Hippocampal formation (tissue), 2 donors: ENCODE measurements around the gene CYB561.

ENCODE experiments used
- DNase-seq, 2 donors: peaks; one replicate each; lab custom pipeline; 2025; lab: John Stamatoyannopoulos, UW

Gene CYB561

DNA sequence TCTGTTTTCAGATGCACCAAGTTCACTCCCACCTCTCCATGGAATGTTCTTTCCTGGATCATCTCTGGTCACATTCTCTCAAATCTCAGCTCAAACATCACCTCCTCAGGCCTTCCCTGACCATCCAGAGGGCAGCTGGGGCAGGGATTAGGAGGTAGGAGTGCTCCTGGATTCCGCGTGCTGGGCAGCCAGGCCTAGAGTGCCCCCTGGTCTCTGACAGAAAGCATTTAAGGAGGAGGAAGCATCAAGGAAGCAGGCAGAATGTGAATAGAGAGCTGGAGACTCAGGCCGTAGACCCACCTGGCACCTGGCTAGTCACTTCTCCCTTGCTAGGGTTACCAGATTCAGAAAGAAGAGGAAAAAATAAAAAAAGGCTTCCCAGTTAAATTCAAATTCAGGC lies 2.5 kb upstream of the CYB561 start:
- no peak for DNase-seq

DNA sequence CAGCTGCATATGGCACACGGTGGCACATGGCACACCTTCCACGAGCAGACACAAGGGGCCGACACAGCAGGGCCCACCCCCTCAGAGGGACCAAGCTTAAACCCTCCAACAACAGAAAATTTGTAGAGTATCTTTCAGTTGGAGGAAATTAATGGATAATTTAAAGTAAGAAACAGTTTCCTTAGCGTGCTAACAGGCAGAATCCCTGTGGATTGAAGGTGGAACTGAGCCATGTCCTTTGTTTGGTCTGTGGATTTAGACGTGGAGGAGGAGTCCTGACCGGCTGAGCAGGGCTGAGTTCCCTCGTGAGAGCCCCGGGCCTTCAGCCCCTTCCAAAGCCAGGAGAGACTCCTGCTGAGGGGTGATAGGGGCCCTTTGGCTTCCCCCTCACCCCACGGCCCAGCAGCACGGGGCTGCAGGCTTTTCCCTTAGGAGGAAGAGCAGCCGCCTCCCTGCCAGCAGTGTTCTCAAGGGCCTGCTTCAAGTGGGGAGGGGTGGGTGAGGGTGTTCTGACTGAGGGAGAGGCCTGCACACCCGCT lies 1.4 kb upstream of the CYB561 start:
- DNase-seq, result no peak

DNA sequence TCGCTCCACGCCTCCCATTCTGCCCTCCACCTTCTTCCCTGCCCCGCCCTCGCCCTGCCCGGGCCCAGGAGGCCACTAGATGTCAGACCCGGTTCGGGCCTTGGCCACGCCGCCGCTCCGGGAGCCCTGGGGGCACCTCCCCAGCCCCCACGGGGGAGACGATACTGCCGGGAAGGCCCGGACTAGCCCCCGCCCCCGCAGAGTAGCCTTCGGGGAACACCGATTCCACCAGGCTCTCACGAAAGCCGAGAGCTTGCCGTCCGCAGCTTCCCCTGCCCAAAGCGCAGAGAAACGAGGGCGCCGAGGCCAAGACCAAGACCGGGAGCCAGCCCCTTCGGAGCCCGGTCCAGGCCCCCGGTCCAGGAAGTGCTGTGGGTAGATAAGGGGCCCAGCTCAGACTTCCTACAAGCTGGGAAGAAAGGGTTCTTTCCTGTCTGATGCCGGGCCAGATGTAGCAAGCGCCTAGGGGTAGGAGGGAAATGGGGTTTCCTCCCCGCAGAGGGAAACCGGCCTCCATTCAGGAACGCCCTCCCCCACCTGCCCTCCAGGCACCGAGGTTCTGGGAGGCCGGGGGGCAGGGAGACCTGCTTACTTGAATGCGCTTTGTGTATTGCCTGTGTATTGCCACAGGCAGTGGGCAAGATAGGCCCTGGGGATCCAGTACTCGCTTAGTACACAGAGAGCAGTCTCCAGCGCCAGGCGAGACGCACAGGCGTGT lies 806 bp upstream of the CYB561 start:
- DNase-seq, result no peak

DNA sequence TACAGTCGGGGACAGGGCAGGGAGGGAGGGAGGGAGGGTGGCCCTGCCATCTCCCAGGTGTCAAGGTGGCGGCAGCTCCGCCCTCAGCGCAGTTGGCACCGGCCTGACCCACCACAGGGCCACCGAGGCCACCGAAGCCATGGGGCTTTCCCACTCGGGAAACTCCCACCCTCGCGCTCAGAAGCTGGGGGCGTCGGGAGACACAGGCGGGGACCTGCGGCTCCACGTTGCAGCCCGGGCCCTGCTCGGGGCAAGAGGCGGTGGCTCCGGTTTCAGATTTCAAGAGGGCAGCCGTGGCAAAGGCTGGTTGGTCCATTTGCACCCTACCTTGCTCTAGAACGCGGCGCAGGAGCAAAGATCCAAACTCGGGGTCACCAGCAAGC lies 544 bp downstream of the CYB561 start:
- DNase-seq, result no peak

DNA sequence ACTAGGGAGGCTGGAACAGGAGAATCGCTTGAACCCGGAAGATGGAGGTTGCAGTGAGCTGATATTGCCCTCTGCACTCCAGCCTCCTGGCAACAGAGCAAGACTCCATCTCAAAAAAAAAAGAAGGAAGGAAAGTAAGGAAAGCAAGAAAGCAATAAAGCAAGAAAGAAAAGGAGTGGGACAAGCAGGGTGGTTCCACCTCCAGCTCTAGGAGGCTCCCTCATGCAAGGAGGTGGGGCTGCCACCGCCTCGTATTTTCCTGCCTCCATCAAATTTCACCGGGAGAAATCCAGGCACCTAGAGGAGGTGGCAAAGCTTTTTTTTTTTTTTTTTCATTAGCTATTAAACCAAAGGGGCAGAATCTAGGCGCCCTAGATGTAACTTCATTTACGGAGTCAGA lies 1.0 kb downstream of the CYB561 start:
- DNase-seq, result no peak

DNA sequence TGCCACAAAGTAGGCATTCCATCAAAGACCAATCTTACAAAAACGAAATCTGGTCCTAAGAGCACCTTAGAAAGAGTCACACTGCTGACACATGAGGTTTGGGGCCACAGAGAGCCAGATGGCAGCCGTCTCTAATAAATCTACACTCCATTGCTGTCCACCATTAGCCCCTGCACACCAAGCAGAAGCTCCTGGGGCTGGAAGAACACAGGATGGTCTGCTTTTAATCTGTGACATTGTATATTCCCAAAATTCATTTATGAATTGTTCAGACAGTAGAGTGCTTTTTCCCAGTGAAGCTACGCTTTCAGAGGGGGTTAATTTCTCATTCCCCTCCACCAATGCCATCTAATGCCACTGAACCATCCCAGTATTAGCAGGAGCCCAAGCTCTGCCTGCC lies 1.6 kb downstream of the CYB561 start:
- DNase-seq, result no peak

DNA sequence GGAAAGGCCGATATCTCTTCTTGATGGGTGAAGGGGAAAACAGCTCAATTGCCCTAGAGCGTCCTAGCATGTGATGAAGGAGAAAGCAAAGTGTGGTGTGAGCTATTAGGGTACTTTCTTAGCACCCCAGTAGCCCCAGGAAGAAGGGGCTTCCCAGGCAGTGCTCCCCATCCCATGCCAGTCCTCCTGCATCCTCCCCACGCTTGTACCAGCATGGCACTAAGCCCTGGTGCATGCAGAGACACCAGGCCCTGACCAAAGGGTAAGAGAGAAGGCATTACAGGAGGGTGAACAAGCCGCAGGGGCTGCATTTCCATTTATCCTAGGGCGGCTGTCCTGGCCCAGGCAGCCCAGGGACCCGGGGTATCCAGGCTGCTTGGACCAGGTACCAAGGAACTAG lies 3.1 kb downstream of the CYB561 start:
- DNase-seq, result no peak

DNA sequence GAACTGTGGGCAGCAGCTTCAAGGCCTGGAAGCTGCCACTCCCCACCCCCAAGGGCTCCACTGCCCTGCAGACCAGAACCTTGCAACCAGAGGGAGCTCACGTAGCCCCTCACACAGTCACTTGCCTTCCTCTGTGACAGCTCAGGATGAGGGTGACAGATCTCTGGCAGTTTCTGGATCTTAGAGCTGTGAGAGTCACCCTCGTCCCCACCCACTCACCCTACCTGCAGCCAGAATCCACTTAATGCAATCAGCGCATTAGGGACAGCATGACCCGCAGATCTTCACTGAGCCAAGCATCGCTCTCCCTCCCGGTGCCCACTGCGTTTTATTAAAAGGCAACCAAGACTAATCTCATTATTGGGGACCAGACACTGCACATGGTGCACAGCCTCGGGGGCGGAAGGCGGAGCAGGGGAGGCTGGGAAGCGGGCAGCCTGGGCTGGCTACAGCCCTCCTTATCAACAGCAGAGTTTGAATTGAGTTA lies 3.5 kb downstream of the CYB561 start:
- no peak for DNase-seq

DNA sequence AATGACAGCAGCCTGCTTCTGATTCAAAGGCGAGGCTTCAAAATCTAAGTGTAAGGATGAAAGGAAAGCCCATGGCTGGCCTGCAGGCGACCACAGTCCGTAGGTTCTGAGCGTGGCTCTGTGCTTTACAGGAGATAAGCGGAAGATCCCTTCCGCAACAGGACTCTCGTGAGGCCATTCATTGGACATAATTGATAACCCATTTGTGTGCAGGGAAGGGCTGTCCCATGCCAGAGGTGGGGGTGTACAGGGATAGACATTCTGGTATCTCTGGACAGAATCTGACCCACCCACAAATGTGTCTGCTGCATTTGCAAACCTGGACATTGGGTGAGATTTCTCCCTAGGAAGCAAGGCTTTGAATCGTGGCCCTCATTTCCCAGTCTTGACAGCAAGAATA lies 4.0 kb downstream of the CYB561 start:
- DNase-seq, result no peak

DNA sequence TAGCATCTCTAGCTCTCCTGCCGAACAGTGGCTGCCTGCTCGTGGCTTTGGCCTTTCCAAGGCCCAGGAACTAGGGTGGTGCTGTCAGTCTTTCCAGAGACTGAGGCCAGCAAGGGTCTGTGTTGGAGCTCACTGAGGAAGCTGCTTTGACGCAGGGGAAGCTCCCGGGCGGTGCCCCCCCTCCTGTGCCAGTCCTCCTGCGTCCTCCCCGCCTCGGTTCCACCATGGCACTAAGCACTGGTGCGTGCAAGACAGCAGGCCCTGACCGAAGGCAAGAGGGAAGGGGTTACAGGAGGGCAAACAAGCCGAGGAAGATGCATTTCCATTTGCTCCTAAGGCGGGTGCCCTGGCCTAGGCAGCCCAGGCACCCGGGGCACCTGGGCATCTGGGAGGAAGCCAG lies 4.5 kb downstream of the CYB561 start:
- no peak for DNase-seq

DNA sequence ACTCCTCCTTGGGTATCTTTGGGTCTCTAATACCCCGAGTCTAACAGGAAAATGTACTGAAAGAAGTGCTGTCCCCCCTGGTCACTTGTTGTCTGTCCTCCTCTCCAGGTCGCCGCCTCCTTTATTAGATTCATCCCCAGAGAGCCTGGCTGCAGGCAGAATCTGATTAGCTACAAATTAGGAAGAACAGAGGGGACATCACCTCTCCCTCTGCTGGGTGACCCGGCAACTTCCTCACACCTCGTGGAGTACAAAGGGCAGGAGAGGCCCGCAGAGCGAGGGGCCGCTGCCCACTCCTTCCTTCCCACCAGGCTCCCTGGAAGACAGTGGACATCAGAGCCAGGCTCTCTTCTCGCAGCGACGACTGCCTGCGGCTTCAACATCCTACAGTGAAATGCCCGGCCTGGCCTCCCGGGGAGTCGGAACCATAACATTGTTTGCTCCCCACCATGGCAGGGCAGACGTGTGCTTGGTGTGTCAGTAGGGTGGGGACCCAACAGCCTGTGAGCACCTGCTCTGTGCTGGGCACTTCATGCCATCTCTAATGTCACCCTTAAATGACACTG lies 5.3 kb downstream of the CYB561 start:
- no peak for DNase-seq

DNA sequence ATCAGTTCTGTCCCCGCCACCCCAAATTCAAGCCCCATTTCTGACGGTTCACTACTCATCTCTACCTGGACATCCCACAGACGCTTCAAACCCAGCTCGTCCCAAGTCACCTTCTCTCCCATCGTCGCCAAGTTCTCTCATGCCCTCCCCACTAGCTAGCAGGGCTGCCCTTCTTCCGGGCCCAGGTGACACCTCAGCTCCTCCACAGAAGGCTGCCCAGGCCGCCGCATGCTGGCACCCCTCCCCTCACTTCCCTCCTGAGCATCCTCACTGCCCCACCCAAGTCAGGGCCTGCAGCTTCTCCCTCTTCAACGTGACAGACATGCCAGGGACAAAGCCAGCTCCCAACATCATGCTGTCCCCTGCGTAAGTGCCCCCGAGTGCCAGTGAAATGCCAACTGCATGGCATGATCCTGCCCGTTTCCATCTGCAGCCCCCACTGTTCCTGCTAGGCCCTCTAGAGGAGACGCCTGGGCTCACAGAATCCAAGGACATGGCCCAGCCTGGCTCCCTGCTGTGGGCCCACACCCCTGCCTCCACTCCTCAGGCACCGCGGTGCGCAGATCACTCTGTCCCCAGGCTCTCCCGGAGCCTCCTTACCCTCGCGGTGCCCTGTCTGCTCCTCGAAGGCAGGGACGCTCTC lies 5.9 kb downstream of the CYB561 start:
- DNase-seq, result no peak

DNA sequence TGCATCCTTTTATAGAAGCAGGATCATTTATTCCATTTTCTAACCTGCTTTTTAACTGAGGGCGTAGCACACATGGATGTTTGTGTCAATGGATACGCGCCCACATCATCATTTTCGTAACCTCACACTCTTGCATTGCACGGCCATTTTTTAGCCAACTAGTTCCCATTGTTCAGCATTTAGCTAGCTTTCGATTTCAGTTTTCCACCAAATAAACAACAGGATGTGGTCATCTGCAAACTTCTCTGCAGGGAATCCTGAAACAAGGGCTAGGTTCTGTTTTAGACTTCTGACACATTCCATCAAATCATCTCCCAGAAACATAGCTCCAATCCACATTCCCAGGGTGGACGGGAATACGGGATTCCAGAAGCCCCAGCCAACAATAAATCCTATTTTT lies 6.4 kb downstream of the CYB561 start:
- no peak for DNase-seq

DNA sequence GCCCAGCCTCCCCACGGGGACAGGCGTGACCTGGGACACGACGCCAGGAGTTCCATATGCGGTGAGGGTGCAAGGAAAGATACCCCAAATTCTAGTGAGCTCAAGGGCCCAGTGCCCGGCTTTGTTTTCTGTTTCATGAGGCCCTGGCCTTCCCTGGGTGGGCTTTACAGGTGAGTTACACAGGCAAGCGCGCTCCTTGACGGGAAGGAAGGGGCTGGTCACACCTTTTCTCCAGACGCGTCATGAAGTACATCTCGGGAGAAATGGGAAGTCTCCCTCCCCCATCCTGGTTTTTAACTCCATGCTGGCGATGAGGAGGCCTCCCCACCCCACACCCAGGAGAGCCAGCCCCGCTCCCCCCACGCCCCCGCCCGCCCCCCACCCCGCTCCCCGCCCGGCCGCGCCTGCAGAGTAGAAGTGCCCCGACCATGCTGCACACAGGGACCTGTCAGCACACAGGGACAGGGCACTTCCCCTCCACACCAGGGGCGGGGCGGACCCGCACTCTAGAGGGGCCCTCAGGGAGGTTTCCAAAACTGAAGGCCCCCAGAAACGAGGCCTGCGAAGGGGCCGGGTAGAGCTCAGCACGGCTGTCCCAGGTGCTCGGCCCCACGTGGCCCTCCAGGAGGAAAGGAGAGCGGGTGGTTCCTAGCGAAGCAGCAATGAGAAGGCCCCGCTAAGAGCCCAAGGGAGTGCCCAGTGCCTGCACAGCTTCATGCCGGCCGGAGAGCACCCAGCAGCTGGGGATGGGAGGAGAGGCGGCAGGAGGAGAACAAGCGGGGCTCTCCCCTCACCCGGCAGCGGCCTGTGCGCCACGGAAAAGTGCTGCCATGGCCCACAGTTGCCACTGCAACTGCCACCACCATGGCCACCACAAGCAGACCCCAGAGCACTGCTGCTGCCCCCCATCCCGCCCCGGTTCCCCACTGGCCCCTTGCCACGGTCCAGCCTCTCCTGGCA lies 7.7 kb downstream of the CYB561 start:
- no peak for DNase-seq

DNA sequence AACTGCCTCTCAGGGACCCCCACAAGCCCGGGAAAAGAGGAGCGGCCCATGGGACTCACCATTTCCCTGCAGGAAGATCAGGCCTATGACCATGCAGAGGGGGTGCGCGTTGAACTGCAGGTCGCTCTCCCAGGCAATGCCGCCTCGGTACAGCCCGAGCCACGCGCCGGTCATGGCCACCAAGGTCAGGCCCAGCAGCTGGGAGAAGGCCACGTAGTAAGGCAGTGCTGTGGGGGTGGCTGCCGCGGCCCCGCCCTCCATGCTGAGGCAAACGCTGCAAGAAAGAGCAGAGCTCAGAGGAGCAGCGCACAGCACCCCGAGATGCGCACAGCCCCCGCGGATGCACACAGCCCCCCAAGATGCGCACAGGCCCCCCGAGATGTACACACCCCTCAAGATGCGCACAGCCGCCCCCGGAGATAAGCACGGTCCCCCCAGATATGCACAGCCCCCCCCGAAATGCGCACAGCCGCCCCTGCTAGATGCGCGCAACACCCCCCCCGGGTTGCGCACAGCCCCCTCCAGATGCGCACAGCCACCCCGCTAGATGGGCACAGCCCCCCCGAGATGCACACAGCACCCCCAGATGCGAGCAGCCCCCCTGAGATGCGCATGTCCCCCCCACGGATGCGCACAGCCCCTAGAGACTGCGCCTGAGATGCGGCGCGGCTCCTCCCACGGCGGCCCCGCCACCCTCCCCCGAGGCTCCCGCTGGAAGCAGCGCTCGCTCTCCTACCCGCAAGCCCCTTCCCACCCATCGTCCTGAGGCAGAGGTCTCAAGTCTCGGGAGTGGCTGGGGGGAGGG lies 8.6 kb downstream of the CYB561 start:
- DNase-seq, result no peak

DNA sequence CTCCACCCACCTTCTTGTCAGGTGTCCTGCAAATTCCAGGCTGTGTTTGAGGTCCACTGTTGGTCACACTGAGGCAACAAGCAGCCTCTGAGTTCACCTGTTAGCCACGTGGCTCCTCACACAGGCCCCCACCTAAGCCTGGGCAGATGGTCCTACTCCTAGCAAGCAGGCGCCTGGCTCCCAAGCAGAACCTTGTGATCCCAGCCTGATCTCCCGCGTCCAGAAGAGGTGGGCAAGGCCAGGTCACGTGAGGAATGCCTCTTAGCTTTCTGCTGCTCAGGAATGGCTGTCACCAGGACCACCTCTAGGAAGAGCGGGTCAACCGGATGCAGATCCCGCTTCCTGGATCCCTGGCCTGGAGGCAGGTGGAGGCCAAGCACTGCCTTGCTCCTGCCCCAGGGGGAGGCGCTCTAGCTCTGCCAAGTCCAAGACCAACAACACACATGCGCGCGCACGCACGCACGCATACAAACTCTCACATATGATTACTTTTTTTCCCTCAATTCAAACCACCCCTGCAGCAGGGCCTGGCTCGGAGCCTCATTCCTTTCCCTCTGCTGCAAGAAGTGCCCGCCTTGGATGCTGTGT lies 9.5 kb downstream of the CYB561 start:
- DNase-seq, result no peak

DNA sequence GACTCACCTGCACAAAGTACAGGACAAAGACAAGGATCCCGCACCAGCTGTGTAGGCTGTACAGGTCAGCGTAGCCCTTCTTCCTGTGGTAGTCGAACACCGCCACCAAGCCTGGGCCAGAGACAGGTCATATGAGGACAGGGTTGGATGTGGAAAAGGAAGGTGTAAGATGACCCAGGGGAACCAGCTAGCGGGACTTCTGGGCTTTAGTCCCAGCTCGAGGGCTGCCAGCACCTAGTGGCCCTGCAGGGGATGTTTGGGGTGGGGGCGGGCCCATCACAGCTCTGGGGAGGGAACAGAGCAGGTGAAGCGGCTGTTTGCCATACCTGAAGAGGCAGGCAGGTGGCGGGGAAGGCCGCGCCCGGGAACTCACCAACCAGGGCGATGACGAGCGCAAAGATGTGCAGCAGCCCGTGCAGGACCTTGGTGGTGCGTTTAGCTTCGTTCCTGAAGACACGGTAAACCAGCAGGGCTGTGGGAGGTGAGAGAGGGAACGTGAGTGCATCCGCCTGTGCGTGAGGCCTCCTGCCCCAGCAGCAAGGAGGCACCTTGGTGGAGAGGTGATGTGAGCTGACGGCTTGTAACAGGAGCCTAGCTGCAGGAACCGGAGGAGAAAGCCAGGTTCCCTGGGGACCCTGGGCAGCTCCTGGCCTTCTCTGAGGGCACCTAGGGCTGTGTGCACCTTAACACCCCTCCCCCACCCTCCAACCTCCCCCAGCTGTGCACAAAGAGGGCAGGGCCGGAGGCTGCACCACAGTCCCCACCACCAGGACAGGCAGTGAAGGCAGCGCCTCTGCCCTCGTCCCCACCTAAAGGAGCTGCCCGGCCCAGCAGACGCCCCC lies 10.2 kb downstream of the CYB561 start:
- DNase-seq, result no peak

DNA sequence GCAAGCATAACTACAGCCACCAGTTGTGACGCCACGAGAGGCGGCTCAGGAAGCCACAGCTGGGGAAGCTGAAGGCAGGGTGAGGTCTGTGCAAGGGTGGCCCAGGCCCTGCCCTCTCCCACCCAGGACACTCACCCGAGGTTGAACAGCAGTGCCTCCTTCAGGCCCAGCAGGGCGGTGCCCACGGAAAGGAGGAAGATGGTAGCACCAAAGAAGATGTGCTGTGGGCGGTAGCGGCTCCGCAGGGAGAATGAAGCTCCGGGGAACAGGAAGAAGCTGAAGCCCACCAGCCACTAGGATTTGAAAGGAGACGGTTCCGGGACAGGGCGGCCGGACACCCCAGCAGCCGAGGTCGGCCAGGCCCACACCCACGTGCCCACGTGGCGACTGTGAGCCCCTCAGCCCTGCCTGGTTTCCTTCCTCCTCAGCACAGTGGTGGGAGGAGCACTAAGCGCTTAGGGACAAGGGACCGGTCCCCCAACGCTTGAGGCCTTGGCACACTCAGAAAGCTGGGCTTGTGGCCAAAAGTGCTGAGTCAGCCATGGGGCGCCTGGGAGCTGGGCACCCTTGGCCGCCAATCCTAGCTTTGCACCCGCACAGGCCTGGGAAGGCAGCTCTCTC lies 11.0 kb downstream of the CYB561 start:
- peak; percentile 16 to 63 for DNase-seq
